Common myeloid progenitor, CD34-positive (primary cell): ENCODE results near the gene TXNRD2.

Source experiments
- CTCF ChIA-PET: fragments of 350-600 bp; sonication (Branson Sonifier 250); formaldehyde crosslinking; loops from one replicate; lab custom pipeline; 2021; ENCODE audit warnings: antibody characterized with exemption; lab: Charles Lee
- POLR2A ChIA-PET: fragments of 350-600 bp; sonication (Branson Sonifier 250); formaldehyde crosslinking; loops from one replicate; lab custom pipeline; 2021; ENCODE audit warnings: antibody characterized with exemption; lab: Charles Lee
- DNase-seq, 3 donors: peaks; one replicate each; pipeline versions ENCODE4 v3.0.0 to v3.0.0-alpha.2; 2013
- H3K27ac ChIP-seq, 2 experiments: 1 replicate in 1 of 2; 2 replicates in 1 of 2; pipeline ENCODE4 v1.7.0; 2013; ENCODE audit warnings: inconsistent platforms in 2 of 2, low read length in 2 of 2, mild to moderate bottlenecking in 2 of 2, low read depth in 1 of 2, moderate library complexity in 1 of 2; ENCODE audit not compliant: severe bottlenecking in 2 of 2, insufficient read depth in 1 of 2, poor library complexity in 1 of 2
- H3K27me3 ChIP-seq, 5 experiments: replicated peaks in 2 of 5; 1 replicate in 3 of 5; 2 replicates in 2 of 5; pipeline versions ENCODE4 v1.6.1 to v1.7.0; 2013; ENCODE audit warnings: low read length in 4 of 5, mild to moderate bottlenecking in 2 of 5, moderate library complexity in 2 of 5, inconsistent platforms in 1 of 5; ENCODE audit not compliant: insufficient read depth in 5 of 5, control insufficient read depth in 4 of 5
- H3K36me3 ChIP-seq, 4 experiments: 1 replicate in 2 of 4; 2 replicates in 2 of 4; pipeline versions ENCODE4 v1.6.1 to v1.7.0; 2013; ENCODE audit warnings: low read length in 3 of 4, control low read depth in 1 of 4, mild to moderate bottlenecking in 1 of 4; ENCODE audit not compliant: control insufficient read depth in 4 of 4, insufficient read depth in 4 of 4
- H3K4me1 ChIP-seq, 4 experiments: 1 replicate in 3 of 4; 2 replicates in 1 of 4; pipeline versions ENCODE4 v1.6.1 to v1.7.1; 2013; ENCODE audit warnings: low read length in 3 of 4, mild to moderate bottlenecking in 3 of 4, control low read depth in 1 of 4, inconsistent platforms in 1 of 4, moderate library complexity in 1 of 4; ENCODE audit not compliant: control insufficient read depth in 4 of 4, insufficient read depth in 4 of 4; ENCODE audit errors: control extremely low read depth in 1 of 4
- H3K4me3 ChIP-seq, 7 experiments: 1 replicate in 4 of 7; 2 replicates in 3 of 7; pipeline versions ENCODE4 v1.5.1 to v1.7.0; 2013; ENCODE audit warnings: mild to moderate bottlenecking in 7 of 7, low read length in 6 of 7, moderate library complexity in 6 of 7, inconsistent platforms in 2 of 7, low read depth in 2 of 7, control low read depth in 1 of 7; ENCODE audit not compliant: insufficient read depth in 4 of 7, control insufficient read depth in 1 of 7; ENCODE audit errors: extremely low read depth in 1 of 7
- H3K9me3 ChIP-seq, 5 experiments: 1 replicate in 4 of 5; 2 replicates in 1 of 5; pipeline versions ENCODE4 v1.6.1 to v1.7.1; 2013; ENCODE audit warnings: low read length in 4 of 5, mild to moderate bottlenecking in 2 of 5, inconsistent platforms in 1 of 5, low read depth in 1 of 5, moderate library complexity in 1 of 5; ENCODE audit not compliant: control insufficient read depth in 4 of 5, insufficient read depth in 2 of 5; ENCODE audit errors: control extremely low read depth in 1 of 5
- WGBS: methylation state at CpG from one replicate; pipeline ENCODE4 v1.1.5; 2013; ENCODE audit not compliant: insufficient coverage; 5-methylcytosine and 5-hydroxymethylcytosine counted together

Gene TXNRD2

DNA sequence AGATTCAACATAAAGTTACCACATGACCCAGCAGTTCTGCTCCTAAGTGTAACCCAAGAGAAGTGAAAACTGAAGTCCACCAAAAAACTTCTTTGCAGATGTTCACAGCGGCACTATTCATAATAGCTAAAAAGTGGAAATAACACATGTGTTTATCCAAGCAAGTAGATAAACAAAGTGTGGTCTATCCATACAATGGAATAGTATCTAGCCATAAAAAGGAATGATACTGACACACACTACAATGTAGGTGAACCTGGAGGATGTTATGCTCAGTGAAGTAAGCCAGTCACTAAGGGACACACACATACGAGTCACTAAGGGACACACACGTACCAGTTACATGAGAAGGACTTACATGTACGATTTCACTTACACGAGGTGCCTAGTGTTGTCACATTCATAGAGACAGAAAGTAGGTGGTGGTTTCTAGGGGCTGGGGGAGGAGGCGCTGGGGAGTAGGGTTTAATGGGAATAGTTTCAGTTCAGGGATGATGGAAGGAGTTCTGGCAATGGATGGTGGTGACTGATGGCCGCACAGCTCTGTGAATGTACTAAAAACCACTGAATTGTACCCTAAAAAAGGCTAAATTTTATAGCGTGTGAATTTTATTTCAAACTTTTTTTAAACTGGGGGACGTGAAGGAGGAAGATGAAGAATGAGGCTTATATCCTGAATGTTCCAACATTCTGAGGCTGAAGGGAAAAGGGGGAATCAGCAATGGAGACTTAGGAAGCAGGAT is 27.2 kb downstream of the TXNRD2 start:
- H3K9me3 ChIP-seq: peaks cover 0 to 14% (median 10%) of the 10 kb centered on the region in 5 experiments
- no peak overlapping the region for H3K27ac ChIP-seq
- POLR2A ChIA-PET: no interaction called here
- no peak overlapping the region for H3K4me3 ChIP-seq
- H3K27me3 ChIP-seq: no peaks in the 10 kb centered on the region
- H3K4me1 ChIP-seq: peaks cover 0 to 8% (median 5%) of the 10 kb centered on the region in 4 experiments
- DNase-seq: no peak
- peaks cover 11 to 67% (median 57%) of the 10 kb centered on the region in 4 experiments for H3K36me3 ChIP-seq
- 100% methylated on average over 6 of the region's 9 CpGs for WGBS
- CTCF ChIA-PET: interaction anchor here (0.6 to 6.5 kb wide), 12 partner anchors 10 to 183 kb away, joined by 3 to 86 read pairs (median 3); no protein-coding TSS in a partner anchor

DNA sequence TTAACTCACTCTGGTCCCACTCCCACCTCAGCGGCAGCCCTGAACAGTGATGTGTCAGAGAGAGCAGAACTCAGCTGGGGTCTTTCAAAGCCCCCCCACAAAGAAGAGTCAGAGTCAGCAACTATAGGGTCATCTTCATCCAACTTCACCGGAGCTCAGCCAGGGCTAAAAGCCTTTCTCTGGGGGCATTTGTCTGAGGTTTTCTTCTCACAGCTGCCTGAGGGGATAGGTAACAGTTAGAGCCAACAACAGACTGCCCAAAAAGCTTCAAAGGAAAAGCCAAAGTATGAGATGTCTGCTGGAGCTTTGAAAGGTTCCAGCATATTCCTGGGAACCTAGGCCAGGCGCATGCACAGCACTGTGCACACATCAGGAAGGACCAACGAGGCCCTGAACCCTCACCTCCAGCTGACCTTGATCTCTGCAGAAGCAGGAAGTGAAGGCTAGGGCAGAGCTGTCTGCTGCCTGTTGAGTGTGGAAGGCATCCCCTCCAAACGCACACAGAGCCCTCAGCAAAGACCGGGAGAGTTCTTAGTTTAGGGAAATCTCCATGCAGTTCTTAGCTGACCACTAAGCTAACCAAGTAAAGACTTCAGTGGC is 28.2 kb downstream of the TXNRD2 start:
- peaks cover 11 to 64% (median 56%) of the 10 kb centered on the region in 4 experiments for H3K36me3 ChIP-seq
- H3K27me3 ChIP-seq: no peaks in the 10 kb centered on the region
- H3K9me3 ChIP-seq: peaks cover 0 to 14% (median 10%) of the 10 kb centered on the region in 5 experiments
- no peak for DNase-seq
- peaks cover 0 to 8% (median 5%) of the 10 kb centered on the region in 4 experiments for H3K4me1 ChIP-seq
- no peak overlapping the region for H3K27ac ChIP-seq
- ChIA-PET POLR2A (no interaction called here), CTCF (interaction anchor here (0.6 to 6.5 kb wide), 16 partner anchors 9 to 233 kb away, joined by 3 to 86 read pairs (median 4); partner anchors contain the start of gene GP1BB)
- H3K4me3 ChIP-seq: no peak overlapping the region
- WGBS: 96% methylated on average over 5 of the region's 6 CpGs

DNA sequence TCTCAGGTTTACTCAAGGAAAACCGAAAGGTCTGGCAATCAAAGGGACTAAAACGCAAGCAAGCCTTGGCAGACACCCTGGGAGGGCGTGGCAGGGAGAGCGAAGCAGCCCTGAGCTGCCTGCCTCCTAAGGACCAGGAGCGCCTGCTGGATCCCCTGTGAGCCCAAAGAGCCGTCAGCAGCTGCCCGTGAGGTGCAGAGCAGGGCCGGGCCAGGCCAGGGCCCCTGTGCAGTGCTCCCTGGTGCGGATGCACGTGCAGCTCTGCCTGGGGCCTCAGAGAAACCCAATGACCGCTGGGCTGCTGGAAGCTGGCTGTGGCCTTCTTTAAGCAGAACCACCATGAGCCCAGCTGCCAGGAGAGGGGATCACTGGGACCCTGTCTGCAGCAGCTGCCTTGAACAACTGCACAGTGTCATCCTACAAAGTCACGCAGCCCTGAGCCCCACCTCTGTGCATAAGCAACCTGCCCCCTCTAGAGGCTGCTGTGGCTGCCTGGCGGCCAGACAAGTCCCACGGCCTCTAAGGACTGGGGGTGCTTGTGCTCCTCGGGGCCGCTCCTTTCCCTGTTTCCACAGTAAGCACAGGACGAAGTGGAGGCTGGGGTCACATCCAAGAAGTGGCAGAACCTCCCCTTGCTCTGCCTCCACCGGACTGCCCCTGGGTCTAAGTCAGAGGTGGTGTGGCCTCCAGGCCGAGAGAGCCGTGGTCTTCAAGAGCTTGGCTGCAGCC is 29.2 kb downstream of the TXNRD2 start:
- WGBS: 91% methylated on average over 19 of the region's 20 CpGs
- Histone ChIP-seq H3K27ac (no peak overlapping the region), H3K4me1 (peaks cover 0 to 7% (median 4%) of the 10 kb centered on the region in 4 experiments), H3K27me3 (no peaks in the 10 kb centered on the region), H3K36me3 (peaks cover 11 to 59% (median 51%) of the 10 kb centered on the region in 4 experiments), H3K9me3 (peaks cover 0 to 14% (median 10%) of the 10 kb centered on the region in 5 experiments), H3K4me3 (no peak overlapping the region)
- ChIA-PET POLR2A (no interaction called here), CTCF (interaction anchor here (0.7 to 6.5 kb wide), 13 partner anchors 10 to 232 kb away, joined by 3 to 86 read pairs (median 6); partner anchors contain the start of gene GP1BB)
- DNase-seq: no peak

DNA sequence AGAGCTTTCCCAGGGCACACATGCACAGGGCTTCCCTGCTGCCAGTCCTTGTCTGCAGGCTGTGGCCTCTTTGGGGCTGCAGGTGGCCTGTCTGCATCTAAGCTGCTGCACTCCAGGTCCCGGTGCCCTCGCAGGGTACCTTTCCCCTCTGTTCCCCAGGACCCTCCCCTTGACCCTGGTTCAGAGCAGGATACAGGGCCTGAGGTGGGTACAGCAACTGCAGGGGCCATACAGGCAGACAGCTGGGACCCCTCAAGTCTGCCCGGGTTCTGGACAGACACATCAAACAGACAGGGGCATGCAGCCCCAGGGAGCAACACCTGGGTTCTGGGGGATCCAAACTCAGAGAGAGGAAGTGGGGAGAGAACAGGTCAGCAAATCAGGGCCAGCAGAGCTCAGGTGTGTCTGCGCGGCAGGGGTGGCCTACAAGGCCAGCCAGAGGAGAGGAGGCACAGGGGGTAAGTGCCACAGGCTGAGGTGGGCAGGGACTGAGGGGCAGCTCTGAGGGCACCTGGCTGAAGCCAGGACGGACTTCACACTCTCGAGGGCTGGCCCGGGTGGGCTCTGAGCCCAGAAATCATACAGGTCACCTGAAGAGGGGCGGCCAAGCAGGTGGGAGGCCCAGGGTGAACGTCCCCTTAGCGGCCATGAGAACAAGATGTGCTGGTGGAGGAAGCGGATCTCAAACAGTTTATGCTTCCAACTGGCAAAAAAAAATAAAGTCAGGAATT is 29.9 kb downstream of the TXNRD2 start:
- peaks cover 11 to 54% (median 47%) of the 10 kb centered on the region in 4 experiments for H3K36me3 ChIP-seq
- ChIA-PET POLR2A (no interaction called here), CTCF (interaction anchor here (0.7 to 6.5 kb wide), 16 partner anchors 9 to 231 kb away, joined by 3 to 86 read pairs (median 5); partner anchors contain the start of gene GP1BB)
- DNase-seq: no peak
- WGBS: 95% methylated on average over 12 of the region's 12 CpGs
- H3K4me3 ChIP-seq: no peak overlapping the region
- H3K9me3 ChIP-seq: peaks cover 0 to 14% (median 10%) of the 10 kb centered on the region in 5 experiments
- H3K4me1 ChIP-seq: peaks cover 0 to 4% (median under 1%) of the 10 kb centered on the region in 4 experiments
- no peaks in the 10 kb centered on the region for H3K27me3 ChIP-seq
- no peak overlapping the region for H3K27ac ChIP-seq

DNA sequence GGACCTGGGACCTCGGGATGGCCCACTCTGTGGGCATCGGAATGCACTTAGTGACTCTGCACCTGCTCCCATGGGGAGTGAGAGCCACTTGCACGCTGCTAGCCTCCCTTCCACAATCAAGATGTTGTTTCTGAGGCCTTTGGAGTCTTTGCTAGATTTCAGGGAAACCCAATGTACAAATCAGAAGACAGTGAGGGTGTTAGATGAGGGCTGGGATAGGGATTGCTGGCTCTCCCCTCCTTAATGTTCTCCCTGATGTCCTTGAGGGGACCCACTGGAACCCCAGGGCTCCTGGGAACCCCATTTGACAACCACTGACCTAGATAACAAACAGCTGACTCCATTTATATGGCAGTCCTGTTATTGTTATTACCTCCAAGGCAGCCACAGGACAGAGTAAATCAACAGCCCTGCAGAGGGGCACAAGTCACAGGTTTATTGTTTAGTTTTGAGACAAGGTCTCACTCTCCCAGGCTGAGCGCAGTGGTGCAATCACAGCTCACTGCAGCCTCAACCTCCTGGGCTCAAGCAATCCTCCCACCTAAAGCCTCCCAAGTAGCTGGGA is 31.4 kb downstream of the TXNRD2 start:
- H3K36me3 ChIP-seq: peaks cover 11 to 45% (median 40%) of the 10 kb centered on the region in 4 experiments
- H3K4me1 ChIP-seq: peaks cover 0 to 4% (median under 1%) of the 10 kb centered on the region in 4 experiments
- DNase-seq: no peak
- ChIA-PET CTCF (interaction anchor here (0.7 to 6.5 kb wide), 24 partner anchors 10 to 948 kb away, joined by 3 to 86 read pairs (median 4); partner anchors contain the start of genes COMT, GP1BB and TXNRD2), POLR2A (no interaction called here)
- WGBS: 67% methylated on average over 1 of the region's 4 CpGs
- no peak overlapping the region for H3K27ac ChIP-seq
- H3K27me3 ChIP-seq: no peaks in the 10 kb centered on the region
- H3K9me3 ChIP-seq: peaks cover 0 to 14% (median 10%) of the 10 kb centered on the region in 5 experiments
- H3K4me3 ChIP-seq: no peak overlapping the region
